ENCODE measurements around the gene ZFP82.
A peak's percentile ranks its signal among the peaks of the same experiment; 100 is the strongest.

Gene ZFP82

DNA sequence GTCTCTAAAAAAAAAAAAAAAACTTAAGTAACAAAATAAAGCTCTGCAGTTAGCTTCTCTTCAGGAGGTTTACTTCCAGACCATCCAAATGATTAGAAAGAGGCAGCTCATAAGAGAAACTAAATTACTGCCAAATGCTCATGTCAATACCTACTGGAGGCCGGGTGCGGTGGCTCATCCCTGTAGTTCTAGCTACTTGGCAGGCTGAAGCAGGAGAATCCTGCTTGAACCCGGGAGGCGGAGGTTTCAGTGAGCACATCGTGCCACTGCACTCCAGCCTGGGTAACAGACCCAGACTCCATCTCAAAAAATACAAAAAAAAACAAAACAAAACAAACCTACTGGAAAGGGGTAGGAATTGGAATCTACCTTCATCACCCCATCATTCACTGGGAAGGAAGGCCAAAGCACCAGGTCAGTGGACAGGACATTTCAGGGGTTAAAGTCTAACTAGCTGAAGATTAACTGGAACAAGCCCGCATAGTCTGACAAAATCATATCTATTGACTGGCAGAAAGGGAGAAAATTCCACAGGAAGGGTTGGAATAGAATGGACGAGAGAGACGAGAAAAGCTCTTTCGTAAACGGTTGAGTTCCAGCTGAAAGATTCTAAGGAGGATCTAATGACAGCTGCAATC, 40.8 kb downstream of the ZFP82 start:
- no peak for DNase-seq (ENCODE audit: low read depth)
- TF ChIP-seq, protein P1, sequence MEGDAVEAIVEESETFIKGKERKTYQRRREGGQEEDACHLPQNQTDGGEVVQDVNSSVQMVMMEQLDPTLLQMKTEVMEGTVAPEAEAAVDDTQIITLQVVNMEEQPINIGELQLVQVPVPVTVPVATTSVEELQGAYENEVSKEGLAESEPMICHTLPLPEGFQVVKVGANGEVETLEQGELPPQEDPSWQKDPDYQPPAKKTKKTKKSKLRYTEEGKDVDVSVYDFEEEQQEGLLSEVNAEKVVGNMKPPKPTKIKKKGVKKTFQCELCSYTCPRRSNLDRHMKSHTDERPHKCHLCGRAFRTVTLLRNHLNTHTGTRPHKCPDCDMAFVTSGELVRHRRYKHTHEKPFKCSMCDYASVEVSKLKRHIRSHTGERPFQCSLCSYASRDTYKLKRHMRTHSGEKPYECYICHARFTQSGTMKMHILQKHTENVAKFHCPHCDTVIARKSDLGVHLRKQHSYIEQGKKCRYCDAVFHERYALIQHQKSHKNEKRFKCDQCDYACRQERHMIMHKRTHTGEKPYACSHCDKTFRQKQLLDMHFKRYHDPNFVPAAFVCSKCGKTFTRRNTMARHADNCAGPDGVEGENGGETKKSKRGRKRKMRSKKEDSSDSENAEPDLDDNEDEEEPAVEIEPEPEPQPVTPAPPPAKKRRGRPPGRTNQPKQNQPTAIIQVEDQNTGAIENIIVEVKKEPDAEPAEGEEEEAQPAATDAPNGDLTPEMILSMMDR (IDR thresholded peaks at IDR 0.05; ENCODE audit: low read length, missing control alignments), result no peak
- peak overlapping the region; percentile 84 for H3K4me3 ChIP-seq (replicated peaks; ENCODE audit: low read depth, low read length)

DNA sequence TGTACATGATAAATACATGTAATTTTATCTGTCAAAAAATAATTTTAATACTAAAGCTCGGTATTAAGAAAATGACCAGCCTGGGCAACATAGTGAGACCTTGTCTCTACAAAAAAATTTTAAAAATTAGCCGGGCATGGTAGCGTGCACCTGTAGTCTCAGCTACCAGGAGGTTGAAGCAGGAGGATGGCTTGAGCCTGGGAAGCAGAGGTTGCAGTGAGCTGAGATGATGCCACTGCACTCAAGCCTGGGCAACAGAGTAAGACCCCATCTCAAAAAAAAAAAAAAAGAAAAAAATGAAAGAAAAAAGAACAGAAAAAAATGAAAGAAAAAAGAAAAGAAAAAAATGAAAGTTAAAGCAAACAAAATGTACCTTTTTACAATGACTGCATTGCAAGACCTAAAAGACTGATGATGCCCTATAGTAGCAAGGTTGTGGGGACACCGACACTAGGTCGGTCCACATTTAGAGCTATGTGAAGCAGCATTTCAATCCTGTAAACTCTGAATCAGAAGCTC, 44.7 kb downstream of the ZFP82 start:
- DNase-seq (ENCODE audit: low read depth), result no peak
- no peak overlapping the region for H3K4me3 ChIP-seq (replicated peaks; ENCODE audit: low read depth, low read length)
- TF ChIP-seq, protein P1 (IDR thresholded peaks at IDR 0.05; ENCODE audit: low read length, missing control alignments), result no peak

DNA sequence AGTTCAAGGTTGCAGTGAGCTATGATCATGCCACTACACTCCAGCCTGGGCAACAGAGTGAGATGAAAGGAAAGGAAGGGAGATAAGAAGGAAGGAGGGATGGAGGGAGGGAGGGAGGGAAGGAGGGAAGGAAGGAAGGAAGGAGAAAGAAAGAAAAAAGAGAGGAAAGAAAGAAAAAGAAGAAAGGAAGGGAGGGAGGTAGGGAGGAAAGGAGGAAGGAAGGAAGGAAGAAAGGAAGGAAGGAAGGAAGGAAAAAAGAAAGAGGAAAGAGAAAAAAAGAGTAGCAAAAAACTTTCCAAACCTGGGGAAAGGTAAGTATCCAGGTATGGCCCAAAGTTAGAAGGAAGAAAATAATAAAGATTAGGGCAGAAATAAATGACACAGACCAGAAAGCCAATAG, 46.6 kb downstream of the ZFP82 start:
- DNase-seq (ENCODE audit: low read depth), result no peak
- H3K4me3 ChIP-seq (replicated peaks; ENCODE audit: low read depth, low read length), result no peak overlapping the region
- TF ChIP-seq, protein P1 (IDR thresholded peaks at IDR 0.05; ENCODE audit: low read length, missing control alignments), result no peak

DNA sequence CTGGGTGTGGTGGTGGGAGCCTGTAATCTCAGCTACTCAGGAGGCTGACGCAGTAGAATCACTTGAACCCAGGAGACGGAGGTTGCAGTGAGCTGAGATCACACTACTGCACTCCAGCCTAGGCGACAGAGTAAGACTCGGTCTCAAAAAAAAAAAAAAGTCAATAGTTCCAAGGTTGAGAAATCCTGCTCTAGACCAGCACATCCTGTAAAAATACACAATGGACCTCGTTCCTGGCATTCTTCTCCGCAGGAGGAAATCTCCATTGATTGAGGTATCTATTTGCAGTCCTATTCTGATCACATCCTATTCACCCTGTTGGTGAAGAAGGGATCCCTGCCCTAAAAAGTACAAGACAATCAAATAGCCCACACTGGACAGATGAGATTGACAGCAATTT, 54.6 kb downstream of the ZFP82 start:
- H3K4me3 ChIP-seq (replicated peaks; ENCODE audit: low read depth, low read length), result no peak overlapping the region
- DNase-seq (ENCODE audit: low read depth), result no peak
- TF ChIP-seq, protein P1 (IDR thresholded peaks at IDR 0.05; ENCODE audit: low read length, missing control alignments), result no peak
